NCI-H1048 (cell line): ENCODE measurements around the gene GK2.

Source experiments
- DNase-seq: peaks from one replicate; lab custom pipeline; 2025; lab: John Stamatoyannopoulos, UW

GK2 gene

GRCh38 chr4:79408063-79408462, at the start of gene GK2:
GK2 (minus strand) TSS chr4:79408228; CDS start chr4:79408200, 28 bp downstream.
- no peak for DNase-seq

DNA sequence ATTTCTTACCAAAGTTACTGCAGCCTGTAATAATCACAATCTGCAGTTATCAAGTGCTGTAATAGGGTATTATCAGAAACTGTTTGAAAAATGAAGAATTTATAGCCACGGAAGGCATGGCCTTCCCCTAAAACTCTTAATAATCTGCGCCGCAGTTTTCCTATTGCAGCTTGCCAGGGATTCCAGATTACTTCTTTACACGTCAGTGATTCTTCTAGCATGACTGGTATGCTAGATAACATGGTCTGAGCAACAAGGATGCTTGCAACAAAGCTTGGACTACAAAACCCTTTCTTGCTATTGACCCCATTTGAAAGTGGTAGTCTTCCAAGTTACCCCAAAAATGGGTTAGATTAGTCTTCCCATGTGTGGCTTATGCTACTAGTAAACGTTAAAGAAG, 47.2 kb upstream of the GK2 start:
- no peak for DNase-seq

DNA sequence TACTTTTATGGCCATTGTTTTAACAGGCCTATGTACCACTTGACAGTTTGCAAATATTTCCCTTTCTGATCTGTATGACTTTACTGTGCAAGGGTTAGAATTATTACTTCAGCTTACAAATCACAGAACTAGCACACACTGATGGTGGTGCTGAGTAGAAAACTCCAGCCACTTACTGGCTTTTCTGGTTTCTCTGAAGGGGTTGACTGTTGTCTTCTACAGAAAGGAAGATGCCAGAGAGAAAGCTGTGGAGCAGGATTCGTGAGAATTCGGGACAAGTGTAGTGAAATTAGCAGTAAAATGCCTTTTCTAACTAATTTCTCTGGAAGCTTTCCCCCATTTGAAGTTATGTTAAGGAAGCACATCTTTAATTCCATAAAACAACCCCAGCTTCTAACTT, 46.6 kb upstream of the GK2 start:
- DNase-seq: no peak

- DNase-seq: no peak
Observed at GRCh38 chr4:79450053-79450452, 42.0 kb upstream of the GK2 start.

DNA sequence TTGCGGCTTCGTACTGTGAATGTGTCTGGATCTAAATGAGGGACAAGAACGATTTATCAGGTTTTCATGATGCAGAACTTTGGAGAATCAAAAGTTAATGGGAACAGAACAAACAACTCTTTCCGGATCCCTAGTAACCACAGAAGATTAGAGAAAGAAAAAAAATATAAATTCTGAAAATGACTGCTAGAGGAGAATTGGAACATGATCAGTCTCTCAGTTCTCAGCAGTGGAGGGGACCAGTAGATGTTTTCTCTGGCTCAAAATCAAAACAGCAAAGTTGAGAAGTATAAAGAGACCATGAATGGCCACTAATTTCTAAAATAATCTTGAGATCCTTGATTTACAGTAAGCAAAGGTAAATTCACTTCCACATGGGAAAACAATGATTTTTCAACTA, 38.1 kb upstream of the GK2 start:
- DNase-seq: no peak

DNA sequence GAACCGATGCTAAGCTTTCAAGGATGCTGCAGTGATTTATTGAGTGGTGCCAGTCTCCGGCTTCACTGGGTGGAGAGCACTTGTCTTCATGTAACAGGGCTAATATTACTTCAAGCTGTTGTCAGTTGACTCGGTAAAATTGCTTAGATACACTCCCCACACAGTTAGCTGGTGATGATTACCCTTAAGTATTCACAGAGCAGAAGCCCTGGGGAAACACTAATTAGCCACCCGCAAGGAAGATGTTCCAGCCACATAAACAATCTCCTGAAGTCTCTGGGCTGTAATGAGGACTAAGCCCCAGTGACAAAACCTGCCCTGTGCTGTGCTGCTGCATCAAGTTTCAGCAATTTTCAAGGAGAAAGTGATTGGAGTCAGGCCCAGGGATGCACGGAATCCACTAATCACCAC, 37.3 kb upstream of the GK2 start:
- no peak for DNase-seq

DNA sequence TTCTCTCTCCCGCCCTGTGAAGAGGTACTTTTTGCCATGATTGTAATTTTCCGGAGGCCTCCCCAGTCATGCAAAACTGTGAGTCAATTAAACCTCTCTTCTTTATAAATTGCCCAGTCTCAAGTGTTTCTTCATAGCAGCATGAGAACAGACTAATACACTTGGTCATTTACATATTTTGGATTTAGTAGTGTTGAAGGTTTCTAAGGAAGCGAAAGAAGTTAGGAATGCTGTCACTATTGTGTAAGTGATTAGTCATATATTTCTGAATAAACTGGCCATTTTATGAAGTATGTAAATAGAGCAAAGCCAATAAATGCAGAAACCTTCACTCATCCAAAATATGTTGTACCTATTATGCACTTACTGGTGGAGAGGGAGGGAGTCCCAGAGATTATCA, 34.4 kb upstream of the GK2 start:
- DNase-seq: no peak

GRCh38 chr4:79439489-79439888, 31.5 kb upstream of the GK2 start:
- no peak for DNase-seq

- no peak for DNase-seq
Observed at GRCh38 chr4:79431839-79432238, 23.8 kb upstream of the GK2 start.

GRCh38 chr4:79429113-79429903, 21.3 kb upstream of the GK2 start:
- no peak for DNase-seq

DNA sequence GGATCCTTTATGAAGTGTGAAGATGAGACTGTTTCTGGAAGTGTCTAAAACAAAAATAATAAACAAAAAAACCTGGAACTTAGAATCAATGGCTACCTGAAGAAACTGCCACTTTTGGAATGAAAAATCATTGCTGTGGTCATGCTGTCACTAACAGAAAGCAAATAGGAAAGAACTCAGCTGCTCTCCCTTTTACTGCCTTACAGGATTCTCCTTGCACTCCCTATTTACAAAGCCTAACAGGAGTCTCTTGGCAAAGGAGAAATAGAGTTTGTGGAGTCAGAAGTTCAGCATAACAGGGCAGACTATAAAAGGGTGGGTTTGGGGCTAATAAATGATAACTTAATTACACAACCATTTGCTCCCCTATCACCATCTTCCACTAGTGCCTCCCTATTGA, 19.0 kb upstream of the GK2 start:
- DNase-seq: no peak

GRCh38 chr4:79425586-79425985, 17.6 kb upstream of the GK2 start:
- DNase-seq: no peak

DNA sequence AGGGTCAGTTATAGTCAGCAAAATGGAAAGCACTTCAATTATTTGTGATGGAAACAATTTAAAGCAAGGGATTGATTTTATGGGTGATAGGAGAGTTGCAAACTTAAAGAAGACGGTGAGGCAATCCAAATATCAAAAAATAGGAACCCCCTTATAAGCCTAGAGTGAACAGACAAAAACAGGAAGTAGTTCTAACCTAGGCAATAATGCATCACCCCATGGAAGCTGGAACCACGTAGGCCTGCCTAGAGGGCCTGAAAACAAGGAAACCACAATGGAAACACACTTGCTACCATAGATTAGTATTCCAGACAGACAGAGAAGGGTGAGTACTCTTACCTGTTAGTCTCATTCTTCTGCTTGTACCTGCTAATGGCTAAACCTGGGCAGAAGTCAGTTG, 13.5 kb upstream of the GK2 start:
- no peak for DNase-seq

- DNase-seq: no peak
Observed at GRCh38 chr4:79413886-79414285, 5.9 kb upstream of the GK2 start.

DNA sequence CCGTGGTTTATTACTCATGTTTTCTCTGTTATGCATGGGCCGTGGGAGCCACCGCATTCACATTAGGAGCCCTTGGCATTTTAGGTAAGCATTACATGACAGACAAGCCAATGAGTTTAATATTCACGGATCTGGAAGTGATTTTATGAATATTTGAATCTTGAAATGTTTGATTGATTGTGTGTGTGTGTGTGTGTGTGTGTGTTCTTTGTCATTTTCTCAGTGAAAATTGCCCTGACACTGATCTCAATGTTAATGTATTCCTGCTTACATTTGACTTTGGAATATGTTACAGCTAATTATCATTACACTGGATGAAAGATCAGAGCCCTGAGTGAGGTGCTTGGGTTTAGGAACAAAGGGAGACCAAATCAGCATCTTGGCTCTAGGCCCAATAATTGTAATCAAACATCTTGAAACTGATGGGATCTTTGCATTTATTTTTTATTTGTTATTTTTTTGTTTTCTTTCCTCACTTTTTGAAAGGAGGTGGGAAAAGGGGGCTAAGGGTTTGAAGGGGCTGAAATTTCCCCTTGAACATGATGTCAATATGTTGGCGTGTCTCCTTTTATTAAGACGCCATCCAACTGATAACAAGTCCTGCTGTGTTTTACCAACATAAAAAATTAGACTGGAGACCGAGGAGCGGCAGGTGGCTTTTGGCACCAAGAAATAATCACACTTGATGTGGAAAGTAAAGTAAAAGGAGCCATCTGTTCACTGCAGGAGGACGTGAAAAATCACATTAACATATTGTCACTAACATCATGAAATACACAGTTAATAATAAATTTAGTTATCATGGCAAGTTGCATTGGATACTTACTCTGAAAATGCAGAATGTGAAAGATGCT, 5.2 kb upstream of the GK2 start:
- DNase-seq: no peak

DNA sequence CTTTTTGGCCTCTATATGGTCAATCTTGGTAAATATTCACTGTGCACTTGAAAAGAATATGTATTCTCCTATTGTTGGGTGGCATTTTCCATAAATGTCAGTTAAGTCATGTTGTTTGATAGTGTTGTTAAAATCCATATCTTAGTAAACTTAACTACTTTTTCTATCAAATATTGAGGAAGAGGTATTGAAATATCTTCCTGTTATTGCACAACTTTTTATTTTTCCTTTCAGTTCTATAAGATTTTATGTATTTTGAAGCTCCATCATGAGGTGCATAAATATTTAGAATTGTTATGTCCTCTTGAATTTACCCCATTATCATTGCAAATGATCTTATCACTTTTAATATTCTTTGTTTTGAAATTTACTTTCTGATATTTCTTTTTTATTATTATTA, 3.4 kb downstream of the GK2 start:
- no peak for DNase-seq

GRCh38 chr4:79403356-79403755, 4.7 kb downstream of the GK2 start:
- no peak for DNase-seq

DNA sequence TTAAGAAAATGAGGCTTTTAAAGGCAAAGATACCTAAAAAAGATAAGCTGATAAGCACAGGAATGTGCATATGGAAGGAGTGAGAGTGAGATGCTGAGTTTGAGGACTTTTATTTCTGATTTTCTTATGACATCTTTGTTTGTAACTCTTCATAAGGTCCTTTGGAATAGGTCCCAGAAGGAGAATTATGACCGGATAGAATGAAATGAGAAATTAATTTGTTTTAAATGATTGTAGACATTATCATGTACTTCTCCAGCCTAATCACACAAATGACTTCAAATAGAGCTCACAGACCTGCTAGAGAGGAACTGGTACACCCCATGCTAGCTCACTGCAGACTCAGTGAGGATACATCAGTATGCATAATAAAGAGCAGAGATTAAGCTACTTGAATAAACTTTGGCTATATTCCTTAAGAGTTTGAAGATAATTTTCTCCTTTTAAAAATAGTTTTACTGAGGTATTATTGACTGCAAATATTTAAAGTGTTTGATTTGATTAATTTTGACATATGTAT, 5.6 kb downstream of the GK2 start:
- no peak for DNase-seq

- no peak for DNase-seq
Observed at GRCh38 chr4:79399076-79399475, 9.0 kb downstream of the GK2 start.

DNA sequence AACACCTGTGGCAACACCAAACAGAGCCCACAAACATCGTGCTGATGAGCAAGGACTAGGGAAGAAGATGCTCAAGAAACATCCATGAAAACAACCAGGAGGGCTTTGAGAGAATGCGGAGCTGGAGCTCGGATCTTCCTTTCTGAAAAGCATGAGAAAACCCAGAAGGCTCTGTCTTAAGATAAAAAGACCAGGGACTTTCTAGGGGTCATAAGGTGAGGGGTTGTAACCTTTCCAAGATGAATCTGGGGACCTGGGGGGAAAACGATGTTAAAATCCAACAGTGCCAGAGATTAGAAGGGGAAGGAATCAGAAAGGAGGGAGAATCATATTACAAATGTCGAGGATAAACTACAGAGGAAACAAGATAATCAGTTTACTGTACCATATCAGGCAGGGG, 10.1 kb downstream of the GK2 start:
- no peak for DNase-seq

GRCh38 chr4:79396794-79397193, 11.2 kb downstream of the GK2 start:
- no peak for DNase-seq

- no peak for DNase-seq
Observed at GRCh38 chr4:79395841-79396240, 12.2 kb downstream of the GK2 start.

DNA sequence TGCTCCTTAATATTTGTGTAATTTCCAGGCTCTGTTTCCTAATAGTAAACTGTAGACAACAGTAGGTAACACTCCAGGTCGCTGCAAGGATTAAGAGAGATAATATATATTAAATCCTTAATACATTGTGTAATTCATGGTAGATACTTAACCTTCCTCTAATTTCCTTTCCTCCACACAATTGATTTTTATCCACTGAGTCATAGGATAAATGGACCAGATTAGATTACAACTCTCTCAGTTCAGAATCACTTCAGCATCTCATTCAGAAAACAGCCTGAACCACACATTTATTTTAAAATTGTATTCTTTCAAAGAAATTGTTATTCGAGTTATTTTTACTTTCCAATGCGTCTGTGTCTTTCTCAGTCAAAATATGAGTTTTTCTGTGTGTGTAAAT, 17.1 kb downstream of the GK2 start:
- DNase-seq: no peak
